Ovary (tissue), 3 donors: Measurements from ENCODE around the gene FADD.

Experiments used
- POLR2A ChIP-seq: fragments of 450-650 bp; IDR thresholded peaks from one replicate; pipeline ENCODE4 v1.6.1; 2017; ENCODE audit warnings: antibody characterized with exemption, mild to moderate bottlenecking, moderate library complexity
- TF ChIP-seq, protein P1 (sequence below), 3 donors: fragments of 450-650 bp in 2 of 3; fragments of 200-600 bp in 1 of 3; IDR thresholded peaks; one replicate each; pipeline versions ENCODE4 v1.5.1 to v1.8.0; 2016 to 2022; ENCODE audit warnings: antibody characterized with exemption in 3 of 3, mild to moderate bottlenecking in 1 of 3
- donor health status: DM: no; HTN: no; CAD: no.

DNA sequence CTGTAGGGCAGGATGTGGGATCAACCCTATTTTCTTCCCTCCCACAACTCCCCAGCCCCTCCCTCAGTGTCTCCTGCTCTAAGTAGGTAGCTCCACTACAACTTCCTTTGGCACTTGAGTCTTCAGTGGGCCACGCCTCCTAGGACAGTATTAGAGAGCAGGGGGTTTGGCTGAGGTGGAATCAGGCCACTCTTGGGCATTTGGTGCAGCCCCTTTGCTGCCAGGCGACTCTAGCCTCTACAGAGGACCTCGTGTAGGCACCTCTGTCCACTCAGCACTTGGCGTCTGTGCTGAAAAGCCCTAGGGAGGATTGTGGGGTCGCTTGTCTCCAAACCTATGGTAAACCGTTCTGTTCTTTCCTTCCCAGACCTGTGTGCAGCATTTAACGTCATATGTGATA, 2.7 kb downstream of the FADD start:
- TF ChIP-seq, protein P1, sequence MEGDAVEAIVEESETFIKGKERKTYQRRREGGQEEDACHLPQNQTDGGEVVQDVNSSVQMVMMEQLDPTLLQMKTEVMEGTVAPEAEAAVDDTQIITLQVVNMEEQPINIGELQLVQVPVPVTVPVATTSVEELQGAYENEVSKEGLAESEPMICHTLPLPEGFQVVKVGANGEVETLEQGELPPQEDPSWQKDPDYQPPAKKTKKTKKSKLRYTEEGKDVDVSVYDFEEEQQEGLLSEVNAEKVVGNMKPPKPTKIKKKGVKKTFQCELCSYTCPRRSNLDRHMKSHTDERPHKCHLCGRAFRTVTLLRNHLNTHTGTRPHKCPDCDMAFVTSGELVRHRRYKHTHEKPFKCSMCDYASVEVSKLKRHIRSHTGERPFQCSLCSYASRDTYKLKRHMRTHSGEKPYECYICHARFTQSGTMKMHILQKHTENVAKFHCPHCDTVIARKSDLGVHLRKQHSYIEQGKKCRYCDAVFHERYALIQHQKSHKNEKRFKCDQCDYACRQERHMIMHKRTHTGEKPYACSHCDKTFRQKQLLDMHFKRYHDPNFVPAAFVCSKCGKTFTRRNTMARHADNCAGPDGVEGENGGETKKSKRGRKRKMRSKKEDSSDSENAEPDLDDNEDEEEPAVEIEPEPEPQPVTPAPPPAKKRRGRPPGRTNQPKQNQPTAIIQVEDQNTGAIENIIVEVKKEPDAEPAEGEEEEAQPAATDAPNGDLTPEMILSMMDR (IDR thresholded peaks at IDR 0.05), result no peak
- no peak for TF ChIP-seq POLR2A
